ENCODE measurements around the gene SART1. TPM values are rescaled to one million over a fixed set of nuclear protein-coding genes. Genes with fewer than 3 reads are reported as not detected.

The SART1 gene
- total RNA-seq, 1 experiment from 2014 or later, result 74.6 TPM

GRCh38 chr11:65945430-65945911 lies 16.1 kb upstream of the SART1 start, which contains the start of gene TSGA10IP:
Gene TSGA10IP, plus strand, starts transcription at chr11:65945480. Its CDS starts 196 bp downstream, at chr11:65945676.
- ChIA-PET POLR2A (ENCODE audit: unreplicated experiment) (no interaction called here), CTCF (no interaction called here)
- no peak for DNase-seq

GRCh38 chr11:65945941-65946558 lies 15.5 kb upstream of the SART1 start:
- H3K9me2 ChIP-seq (ENCODE audit: insufficient read depth), result no peaks in the 10 kb centered on the region
- no TSS peak for BruUV-seq (replicated peaks)
- no peak overlapping the region for H3K4me2 ChIP-seq
- H3K79me2 ChIP-seq (ENCODE audit: low read depth), result no peaks in the 10 kb centered on the region
- ChIA-PET CTCF (no interaction called here), POLR2A (ENCODE audit: unreplicated experiment) (no interaction called here)
- no peaks in the 10 kb centered on the region for H4K20me1 ChIP-seq (ENCODE audit: insufficient read depth)
- DNase-seq, result no peak
- H3K9me3 ChIP-seq (ENCODE audit: insufficient read depth, low read depth), result no peaks in the 10 kb centered on the region
- no peak for TF ChIP-seq EZH2 (IDR thresholded peaks at IDR 0.05; ENCODE audit: low read depth)
- no peak for TF ChIP-seq CTCF (conservative IDR thresholded peaks at IDR 0.05)
- intact Hi-C loops (cut with micrococcal nuclease; ENCODE audit: unreplicated experiment), result no loop called here
- no peaks in the 10 kb centered on the region for H3K36me3 ChIP-seq (ENCODE audit: low read depth)
- no peak overlapping the region for H3K27ac ChIP-seq
- H3F3A ChIP-seq (ENCODE audit: insufficient read depth, low read depth), result no peaks in the 10 kb centered on the region
- no peak overlapping the region for H3K4me3 ChIP-seq
- 0 out of 2 replicates have a peak, but pooled peaks cover 6% of the 10 kb centered on the region for H3K27me3 ChIP-seq (ENCODE audit: insufficient read depth, low read depth)
- no peak overlapping the region for H2AFZ ChIP-seq
- no peaks in the 10 kb centered on the region for H3K4me1 ChIP-seq (replicated peaks; ENCODE audit: insufficient read depth)

More at GRCh38 chr11:65945430-65945911, 16.1 kb upstream of the SART1 start, which contains the start of gene TSGA10IP:
- Histone ChIP-seq H3K36me3 (ENCODE audit: low read depth) (no peaks in the 10 kb centered on the region), H3K9me3 (ENCODE audit: insufficient read depth, low read depth) (no peaks in the 10 kb centered on the region), H3F3A (ENCODE audit: insufficient read depth, low read depth) (no peaks in the 10 kb centered on the region), H3K27me3 (ENCODE audit: insufficient read depth, low read depth) (0 out of 2 replicates have a peak, but pooled peaks cover 6% of the 10 kb centered on the region), H3K79me2 (ENCODE audit: low read depth) (no peaks in the 10 kb centered on the region), H3K4me2 (no peak within 1 kb of the TSS), H3K4me1 (replicated peaks; ENCODE audit: insufficient read depth) (no peaks in the 10 kb centered on the region), H3K9me2 (ENCODE audit: insufficient read depth) (no peaks in the 10 kb centered on the region), H3K27ac (no peak within 1 kb of the TSS), H3K4me3 (no peak within 1 kb of the TSS), H4K20me1 (ENCODE audit: insufficient read depth) (no peaks in the 10 kb centered on the region), H2AFZ (no peak within 1 kb of the TSS)
- BruUV-seq (replicated peaks), result no TSS peak
- intact Hi-C loops (cut with micrococcal nuclease; ENCODE audit: unreplicated experiment), result no loop called here
- TF ChIP-seq EZH2 (IDR thresholded peaks at IDR 0.05; ENCODE audit: low read depth), result no peak

- H3K4me3 ChIP-seq, result no peak overlapping the region
- no peaks in the 10 kb centered on the region for H3K9me3 ChIP-seq (ENCODE audit: insufficient read depth, low read depth)
- no TSS peak for BruUV-seq (replicated peaks)
- no peaks in the 10 kb centered on the region for H3K9me2 ChIP-seq (ENCODE audit: insufficient read depth)
- no peak overlapping the region for H3K27ac ChIP-seq
- H2AFZ ChIP-seq, result no peak overlapping the region
- intact Hi-C loops (cut with micrococcal nuclease; ENCODE audit: unreplicated experiment), result no loop called here
- H3K4me1 ChIP-seq (replicated peaks; ENCODE audit: insufficient read depth), result no peaks in the 10 kb centered on the region
- H3K27me3 ChIP-seq (ENCODE audit: insufficient read depth, low read depth), result 0 out of 2 replicates have a peak, but pooled peaks cover 6% of the 10 kb centered on the region
- H4K20me1 ChIP-seq (ENCODE audit: insufficient read depth), result no peaks in the 10 kb centered on the region
- ChIA-PET CTCF (no interaction called here), POLR2A (ENCODE audit: unreplicated experiment) (no interaction called here)
- TF ChIP-seq EZH2 (IDR thresholded peaks at IDR 0.05; ENCODE audit: low read depth), result no peak
- no peak for TF ChIP-seq CTCF (conservative IDR thresholded peaks at IDR 0.05)
- H3K4me2 ChIP-seq, result no peak overlapping the region
- no peaks in the 10 kb centered on the region for H3K36me3 ChIP-seq (ENCODE audit: low read depth)
- no peaks in the 10 kb centered on the region for H3F3A ChIP-seq (ENCODE audit: insufficient read depth, low read depth)
- no peaks in the 10 kb centered on the region for H3K79me2 ChIP-seq (ENCODE audit: low read depth)
- no peak for DNase-seq
Observed at GRCh38 chr11:65946655-65947054, 14.9 kb upstream of the SART1 start.

All from PC-9 (cell line).